ENCODE data around the gene SEMA3F.
"Not testable (repeated sequence)": the region's sequence is repeated elsewhere in the genome, so short reads cannot be mapped to it uniquely, and the experiment has no call there.

SEMA3F gene

GRCh38 chr3:50194128-50194902, 39.2 kb downstream of the SEMA3F start:
- peak; percentile 91 to 92 for DNase-seq

DNA sequence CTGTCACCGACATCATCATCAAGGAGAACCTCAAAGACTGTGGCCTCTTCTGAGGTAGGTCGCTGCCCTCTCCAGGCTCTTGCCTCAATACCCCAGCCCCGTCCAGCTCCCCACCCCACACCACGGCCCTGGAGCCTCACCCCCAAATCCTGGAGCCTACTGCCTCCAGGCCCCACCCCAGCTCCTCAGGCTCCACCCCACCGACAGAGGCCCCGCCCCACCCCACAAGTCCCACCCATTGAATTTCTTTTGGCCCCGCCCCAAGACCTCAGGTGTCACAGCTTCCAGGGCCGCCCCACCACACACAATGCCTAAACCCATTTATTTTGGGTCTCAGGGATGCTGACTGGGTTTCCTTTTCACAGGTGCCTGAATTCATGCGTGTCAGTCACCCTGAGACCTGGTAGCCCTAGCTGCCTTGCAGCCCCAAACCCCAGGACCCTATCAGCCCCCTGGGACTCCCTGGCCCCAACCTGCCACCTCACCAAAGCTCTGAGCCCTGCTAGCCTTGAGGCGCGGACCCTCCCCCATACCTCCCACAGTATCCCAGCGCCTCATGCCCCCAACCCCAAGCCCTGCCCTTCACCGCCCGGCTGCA, 39.9 kb downstream of the SEMA3F start:
- peak; percentile 26 to 28 for DNase-seq

GRCh38 chr3:50195501-50196252, 40.6 kb downstream of the SEMA3F start:
- no peak for DNase-seq

GRCh38 chr3:50196253-50196801, 41.2 kb downstream of the SEMA3F start:
- no peak for DNase-seq

GRCh38 chr3:50201573-50202315, 46.6 kb downstream of the SEMA3F start:
- no peak for DNase-seq

DNA sequence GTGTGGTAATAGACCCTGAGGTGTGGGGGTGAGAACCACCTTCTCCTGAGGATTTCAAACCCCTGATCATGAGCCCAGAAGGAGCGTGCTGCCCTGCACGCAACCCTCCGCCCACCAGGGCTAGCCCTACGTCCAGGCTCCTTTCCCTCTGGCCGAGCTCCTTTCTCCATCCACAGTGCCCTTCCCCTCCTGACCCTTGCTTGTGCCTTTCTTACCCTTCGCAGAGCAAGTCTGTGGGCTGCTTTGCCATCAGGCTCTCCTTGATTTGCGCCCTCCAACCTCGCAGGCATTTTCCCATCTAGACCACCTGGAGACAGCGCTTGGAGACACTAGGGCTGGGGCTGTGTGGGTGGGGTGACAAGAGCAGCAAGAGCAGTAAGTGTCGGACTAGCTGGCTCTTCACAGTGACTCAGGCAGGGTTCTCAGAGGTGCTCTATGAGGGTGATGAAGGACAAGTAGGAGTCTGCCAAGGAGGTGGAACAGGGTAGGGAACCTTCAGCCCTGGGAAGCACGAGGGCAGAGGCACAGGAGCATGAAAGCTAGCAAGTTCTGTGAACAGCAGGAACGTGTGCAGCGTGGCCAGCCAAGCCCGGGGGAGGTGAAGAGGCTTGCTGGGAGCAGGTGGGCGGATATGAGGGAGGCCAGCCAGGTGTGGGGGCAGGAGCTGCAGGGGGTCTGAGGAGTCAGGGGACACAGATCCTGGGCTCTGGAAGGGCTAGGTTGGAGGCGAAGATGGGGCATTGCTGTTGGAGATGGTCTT, 47.4 kb downstream of the SEMA3F start:
- DNase-seq, result no peak

GRCh38 chr3:50203113-50203808, 48.1 kb downstream of the SEMA3F start:
- no peak for DNase-seq

- no peak for DNase-seq
Observed at GRCh38 chr3:50203809-50204803, 49.0 kb downstream of the SEMA3F start.

GRCh38 chr3:50204804-50205412, 49.8 kb downstream of the SEMA3F start, which contains the start of gene SLC38A3:
Gene SLC38A3 (plus strand): TSS chr3:50205271. CDS start chr3:50214200, 8,929 bp downstream.
- no peak for DNase-seq

- DNase-seq, result no peak
Observed at GRCh38 chr3:50205413-50206276, 50.5 kb downstream of the SEMA3F start.

- no peak for DNase-seq
Observed at GRCh38 chr3:50207359-50208042, 52.4 kb downstream of the SEMA3F start.

- DNase-seq, result no peak
Observed at GRCh38 chr3:50208677-50209344, 53.7 kb downstream of the SEMA3F start.

GRCh38 chr3:50210176-50210509, 55.0 kb downstream of the SEMA3F start:
- no peak for DNase-seq

GRCh38 chr3:50210510-50211367, 55.6 kb downstream of the SEMA3F start:
- DNase-seq, result no peak

- DNase-seq, result not testable (repeated sequence)
Observed at GRCh38 chr3:50211368-50211717, 56.2 kb downstream of the SEMA3F start.

- DNase-seq, result no peak
Observed at GRCh38 chr3:50211930-50212329, 56.8 kb downstream of the SEMA3F start.

All from activated CD4-positive, alpha-beta T cell treated with anti-CD3 and anti-CD28 coated beads, Interleukin-2, amount 50 U/mL, for 4 hours (primary cell).